GM23248 (cell line): Measurements from ENCODE around the gene ABCC12.

ENCODE experiments used
- EZH2 ChIP-seq: fragments of 200-600 bp; sonication (generic); IDR thresholded peaks from 2 replicates; pipeline ENCODE4 v1.6.1; 2018; ENCODE audit warnings: antibody characterized with exemption, mild to moderate bottlenecking; ENCODE audit not compliant: insufficient read depth, poor library complexity, severe bottlenecking
- EZH2phosphoT487 ChIP-seq: fragments of 200-600 bp; sonication (generic); IDR thresholded peaks from 2 replicates; pipeline ENCODE4 v1.6.1; 2018; ENCODE audit warnings: antibody characterized with exemption, moderate library complexity, mild to moderate bottlenecking, low read depth; ENCODE audit not compliant: insufficient read depth

GRCh38 chr16:48162839-48163410 lies 7.1 kb upstream of the ABCC12 start:
- TF ChIP-seq EZH2phosphoT487 (no peak), EZH2 (no peak)
